Effector memory CD4-positive, alpha-beta T cell (primary cell): ENCODE measurements around the gene SLC25A47.
"Not testable (repeated sequence)": the region's sequence is repeated elsewhere in the genome, so short reads cannot be mapped to it uniquely, and the experiment has no call there.

Source experiments
- DNase-seq, 3 donors: peaks; one replicate each; pipeline ENCODE4 v3.0.0-alpha.2; 2020
- H3K27ac ChIP-seq: 2 replicates; pipeline ENCODE4 v1.7.0; 2013; ENCODE audit warnings: mild to moderate bottlenecking, low read length, moderate library complexity; ENCODE audit not compliant: insufficient read depth, poor library complexity, severe bottlenecking
- H3K27me3 ChIP-seq: replicated peaks from 2 replicates; pipeline ENCODE4 v1.7.0; 2013; ENCODE audit warnings: mild to moderate bottlenecking, low read length; ENCODE audit not compliant: insufficient read depth, control insufficient read depth, poor library complexity, severe bottlenecking
- H3K36me3 ChIP-seq: 2 replicates; pipeline ENCODE4 v1.7.0; 2013; ENCODE audit warnings: mild to moderate bottlenecking, low read length, moderate library complexity; ENCODE audit not compliant: control insufficient read depth, insufficient read depth
- H3K4me1 ChIP-seq: 2 replicates; pipeline ENCODE4 v1.7.0; 2013; ENCODE audit warnings: low read length, mild to moderate bottlenecking; ENCODE audit not compliant: control insufficient read depth, insufficient read depth, poor library complexity, severe bottlenecking
- H3K4me3 ChIP-seq: 2 replicates; pipeline ENCODE4 v1.7.0; 2013; ENCODE audit warnings: low read length, low read depth, mild to moderate bottlenecking; ENCODE audit not compliant: insufficient read depth, poor library complexity, severe bottlenecking
- H3K9me3 ChIP-seq: 2 replicates; pipeline ENCODE4 v1.7.0; 2013; ENCODE audit warnings: mild to moderate bottlenecking, low read length, moderate library complexity; ENCODE audit not compliant: control insufficient read depth

SLC25A47 gene

DNA sequence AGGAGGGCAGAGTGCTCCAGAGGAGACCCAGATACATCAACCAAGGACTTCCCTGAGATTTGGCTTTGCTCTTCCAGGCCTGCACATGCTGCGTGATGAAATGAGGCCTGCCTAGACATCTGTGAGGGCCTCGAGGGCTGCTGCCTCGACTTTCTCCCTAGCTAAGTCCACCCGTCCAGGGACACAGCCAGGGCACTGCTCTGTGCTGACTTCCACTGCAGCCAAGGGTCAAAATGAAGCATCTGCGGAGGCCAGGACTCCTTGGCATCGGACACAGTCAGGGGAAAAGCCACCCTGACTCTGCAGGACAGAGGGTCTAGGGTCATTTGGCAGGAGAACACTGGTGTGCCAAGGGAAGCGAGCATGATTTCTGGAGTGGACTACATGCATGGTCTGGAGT lies 10.7 kb downstream of the SLC25A47 start:
- H3K9me3 ChIP-seq = no peaks in the 10 kb centered on the region
- peaks cover 8% of the 10 kb centered on the region for H3K36me3 ChIP-seq
- no peaks in the 10 kb centered on the region for H3K27me3 ChIP-seq
- H3K27ac ChIP-seq = no peak overlapping the region
- H3K4me1 ChIP-seq = no peaks in the 10 kb centered on the region
- no peak for DNase-seq
- no peak overlapping the region for H3K4me3 ChIP-seq

DNA sequence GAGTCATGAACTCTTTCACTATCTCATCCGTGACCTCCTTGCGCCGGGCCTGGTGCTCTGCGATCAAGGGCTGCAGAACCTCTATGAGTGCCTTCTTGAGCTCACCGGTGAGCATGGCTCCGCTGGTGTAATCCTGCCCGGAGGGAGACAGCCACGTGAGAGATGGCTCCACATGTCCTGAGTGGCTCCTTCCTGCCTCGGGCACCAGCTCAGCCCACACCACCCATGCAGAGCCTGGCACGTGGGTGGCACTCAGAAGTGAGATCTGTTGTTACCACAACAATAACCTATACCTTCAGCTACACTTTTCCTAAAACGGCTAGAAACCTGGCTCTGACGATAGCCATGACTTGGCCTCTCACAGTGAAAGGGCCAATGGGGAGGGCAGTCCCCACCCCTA lies 11.8 kb downstream of the SLC25A47 start:
- H3K9me3 ChIP-seq = no peaks in the 10 kb centered on the region
- DNase-seq = no peak
- no peak overlapping the region for H3K27ac ChIP-seq
- H3K27me3 ChIP-seq = no peaks in the 10 kb centered on the region
- H3K4me3 ChIP-seq = no peak overlapping the region
- H3K4me1 ChIP-seq = no peaks in the 10 kb centered on the region
- peaks cover 8% of the 10 kb centered on the region for H3K36me3 ChIP-seq

DNA sequence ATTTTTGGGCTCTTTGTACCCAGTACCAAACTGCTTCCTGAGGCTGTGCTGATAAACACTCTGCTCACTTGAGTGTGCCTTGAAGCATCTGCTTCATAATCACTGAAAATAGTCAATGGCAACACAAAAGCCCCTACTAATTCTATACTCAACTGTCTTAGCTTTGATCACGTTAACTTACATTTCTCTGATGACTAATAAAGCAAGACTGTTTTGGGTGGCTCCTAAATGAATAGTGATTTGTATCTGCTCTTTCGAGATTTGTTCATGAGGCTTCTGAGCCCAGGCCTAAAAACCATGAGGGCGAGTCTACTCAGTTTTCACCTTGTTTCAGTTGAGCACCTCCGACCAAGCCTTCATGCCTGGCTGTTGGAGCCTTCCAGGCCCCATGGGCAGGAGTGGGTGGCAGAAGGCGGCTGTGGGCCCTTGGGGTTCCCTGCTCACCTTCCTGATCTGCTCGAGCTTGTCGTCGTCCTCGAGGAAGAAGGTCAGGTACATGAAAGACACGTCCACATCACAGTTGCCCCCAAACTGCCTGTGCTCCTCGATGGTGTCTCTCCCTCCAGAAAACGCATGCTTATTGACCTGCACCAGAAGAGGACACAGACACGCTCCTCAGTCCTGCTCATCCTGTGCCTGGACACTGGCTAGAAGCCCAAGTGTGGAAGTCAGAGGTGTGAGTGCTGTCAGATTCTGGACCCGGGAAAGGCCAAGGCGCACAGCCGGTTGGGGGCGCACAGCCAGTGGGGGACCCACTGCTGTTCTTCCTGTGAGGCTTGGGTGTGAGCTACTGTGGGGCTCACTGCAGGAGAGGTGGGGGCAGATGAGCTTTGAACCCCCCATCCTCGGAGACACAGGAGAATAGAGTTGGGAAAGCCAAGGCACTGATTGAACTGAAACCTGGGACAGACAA lies 13.7 kb downstream of the SLC25A47 start:
- Histone ChIP-seq H3K4me3 (no peak overlapping the region), H3K4me1 (no peaks in the 10 kb centered on the region), H3K36me3 (peaks cover 8% of the 10 kb centered on the region), H3K27ac (no peak overlapping the region), H3K9me3 (no peaks in the 10 kb centered on the region), H3K27me3 (no peaks in the 10 kb centered on the region)
- no peak for DNase-seq

DNA sequence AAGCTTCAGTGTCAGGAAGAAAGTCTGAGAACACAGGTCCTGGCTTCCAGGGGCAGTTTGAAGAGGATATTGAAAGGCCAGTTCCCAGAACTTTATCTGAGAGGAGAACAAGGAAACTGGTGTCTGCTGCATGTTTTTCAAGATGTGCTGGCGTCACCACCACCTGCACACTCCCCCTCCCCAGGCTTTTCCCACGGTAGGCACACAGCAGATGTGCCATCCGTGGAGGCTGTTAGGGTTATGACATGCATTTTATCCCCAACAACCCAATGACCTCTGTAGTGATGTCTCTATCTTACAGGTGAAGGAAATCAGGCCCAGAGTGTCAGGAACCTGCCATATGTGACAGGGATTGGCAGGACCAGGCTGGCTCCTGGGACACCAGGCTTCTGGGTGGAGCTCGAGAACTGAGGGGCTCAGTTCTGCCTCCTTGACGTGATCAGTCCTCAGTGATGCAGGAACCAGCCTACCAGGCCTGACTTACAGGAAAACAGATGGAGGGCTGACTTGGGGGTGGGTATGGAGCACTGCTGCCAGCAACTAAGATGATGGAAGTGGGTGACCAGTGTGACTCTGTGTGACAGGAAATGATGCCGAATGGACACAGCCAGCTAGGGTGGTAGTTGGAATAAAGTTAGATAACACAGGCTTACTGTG lies 16.8 kb downstream of the SLC25A47 start:
- no peaks in the 10 kb centered on the region for H3K9me3 ChIP-seq
- H3K27me3 ChIP-seq = no peaks in the 10 kb centered on the region
- no peak overlapping the region for H3K4me3 ChIP-seq
- no peak for DNase-seq
- no peak overlapping the region for H3K27ac ChIP-seq
- H3K36me3 ChIP-seq = peaks cover 6% of the 10 kb centered on the region
- no peaks in the 10 kb centered on the region for H3K4me1 ChIP-seq

DNA sequence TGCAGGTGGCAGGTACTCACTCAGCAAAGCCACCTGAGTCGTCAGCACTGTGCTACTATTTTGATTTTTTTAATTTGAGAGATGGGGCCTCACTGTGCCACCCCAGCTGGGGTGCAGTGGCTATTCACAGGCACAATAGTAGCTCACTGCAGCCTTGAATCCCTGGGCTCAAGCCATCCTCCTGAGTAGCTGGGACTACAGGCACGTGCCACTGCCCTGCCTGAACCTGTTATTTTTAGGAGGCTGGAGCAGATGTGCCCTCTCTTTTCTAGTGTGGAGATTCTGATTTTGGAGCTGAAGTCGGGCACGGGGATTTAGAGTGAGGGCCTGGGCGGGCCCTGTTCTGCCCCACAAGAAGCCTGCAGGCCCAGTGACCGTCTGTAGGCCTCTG lies 17.3 kb downstream of the SLC25A47 start:
- Histone ChIP-seq H3K27me3 (no peaks in the 10 kb centered on the region), H3K36me3 (peaks cover 4% of the 10 kb centered on the region), H3K27ac (no peak overlapping the region), H3K9me3 (no peaks in the 10 kb centered on the region), H3K4me1 (no peaks in the 10 kb centered on the region), H3K4me3 (no peak overlapping the region)
- DNase-seq = no peak

DNA sequence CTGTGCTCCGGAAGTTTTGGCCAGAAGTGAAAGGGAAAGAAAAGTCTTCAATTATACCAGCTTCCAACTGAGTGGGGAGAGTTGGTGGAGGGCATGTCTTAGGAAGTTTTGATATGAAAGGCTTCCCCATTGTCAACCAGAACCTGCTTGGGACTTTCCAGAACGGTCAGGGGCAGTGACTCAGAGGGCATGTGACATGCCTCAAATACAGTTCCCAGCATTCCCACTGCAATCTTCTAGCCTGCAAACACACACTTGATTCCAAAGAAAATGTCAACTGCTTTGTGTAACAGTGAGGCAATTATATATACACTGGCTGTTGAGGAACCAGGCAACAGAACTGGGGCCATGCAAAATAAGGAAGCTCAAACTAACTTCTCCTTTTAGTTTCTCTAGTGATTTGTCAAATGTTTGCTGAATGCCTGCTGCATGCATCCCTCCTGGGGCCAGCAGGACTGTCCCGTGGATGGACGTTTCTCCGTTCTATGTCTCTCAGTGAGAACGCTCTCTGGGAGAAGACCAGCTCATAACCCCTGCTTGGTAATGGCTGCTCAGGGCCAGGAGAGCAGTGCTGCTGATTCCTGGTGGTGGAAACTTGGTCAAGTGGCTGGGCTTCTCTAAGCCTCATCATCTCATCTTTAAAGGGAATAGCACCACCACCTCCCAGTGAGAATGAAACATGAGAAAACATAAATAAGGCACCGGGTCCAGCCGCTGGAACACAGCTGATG lies 18.3 kb downstream of the SLC25A47 start:
- DNase-seq = no peak
- peaks cover 5% of the 10 kb centered on the region for H3K36me3 ChIP-seq
- H3K9me3 ChIP-seq = no peaks in the 10 kb centered on the region
- no peaks in the 10 kb centered on the region for H3K4me1 ChIP-seq
- no peak overlapping the region for H3K27ac ChIP-seq
- no peaks in the 10 kb centered on the region for H3K27me3 ChIP-seq
- H3K4me3 ChIP-seq = no peak overlapping the region

DNA sequence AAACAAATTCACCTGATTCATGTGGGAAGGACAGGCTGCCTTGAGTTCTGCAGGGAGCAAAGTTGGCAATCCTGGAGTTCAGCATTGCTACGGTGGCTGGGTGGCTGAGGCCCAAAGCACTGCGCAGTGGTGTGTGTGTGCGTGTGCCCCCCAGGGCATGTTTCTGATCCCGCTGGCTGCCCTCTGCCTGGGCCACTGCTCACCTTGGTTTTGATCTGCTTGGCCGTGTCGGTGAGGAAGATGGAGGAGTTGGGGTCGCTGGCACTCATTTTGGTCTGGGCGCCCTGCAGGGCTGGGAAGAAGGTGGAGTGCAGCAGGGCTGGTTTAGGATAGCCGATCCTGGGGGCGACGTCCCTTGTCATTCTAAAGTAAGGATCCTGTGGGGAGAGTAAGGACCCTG lies 19.1 kb downstream of the SLC25A47 start:
- Histone ChIP-seq H3K4me3 (no peak overlapping the region), H3K36me3 (peaks cover 5% of the 10 kb centered on the region), H3K4me1 (no peaks in the 10 kb centered on the region), H3K27ac (no peak overlapping the region), H3K27me3 (no peaks in the 10 kb centered on the region), H3K9me3 (no peaks in the 10 kb centered on the region)
- DNase-seq = no peak

DNA sequence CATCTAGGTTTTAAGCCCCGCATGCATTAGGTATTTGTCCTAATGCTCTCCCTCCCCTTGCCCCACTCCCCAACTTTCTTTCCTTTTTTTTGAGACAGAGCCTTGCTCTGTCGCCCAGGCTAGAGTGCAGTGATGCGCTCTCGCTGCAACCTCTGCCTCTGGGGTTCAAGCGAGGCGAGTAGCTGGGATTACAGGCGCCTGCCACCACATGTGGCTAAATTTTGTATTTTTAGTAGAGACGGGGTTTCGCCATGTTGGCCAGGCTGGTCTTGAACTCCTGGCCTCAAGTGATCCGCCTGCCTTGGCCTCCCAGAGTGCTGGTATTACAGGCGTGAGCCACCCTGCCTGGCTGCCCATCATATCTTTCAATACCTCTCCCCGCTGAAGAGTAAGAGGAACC lies 19.7 kb downstream of the SLC25A47 start:
- H3K36me3 ChIP-seq, H3K4me3 ChIP-seq, H3K27ac ChIP-seq, H3K9me3 ChIP-seq, H3K27me3 ChIP-seq, H3K4me1 ChIP-seq, DNase-seq: not testable (repeated sequence)

DNA sequence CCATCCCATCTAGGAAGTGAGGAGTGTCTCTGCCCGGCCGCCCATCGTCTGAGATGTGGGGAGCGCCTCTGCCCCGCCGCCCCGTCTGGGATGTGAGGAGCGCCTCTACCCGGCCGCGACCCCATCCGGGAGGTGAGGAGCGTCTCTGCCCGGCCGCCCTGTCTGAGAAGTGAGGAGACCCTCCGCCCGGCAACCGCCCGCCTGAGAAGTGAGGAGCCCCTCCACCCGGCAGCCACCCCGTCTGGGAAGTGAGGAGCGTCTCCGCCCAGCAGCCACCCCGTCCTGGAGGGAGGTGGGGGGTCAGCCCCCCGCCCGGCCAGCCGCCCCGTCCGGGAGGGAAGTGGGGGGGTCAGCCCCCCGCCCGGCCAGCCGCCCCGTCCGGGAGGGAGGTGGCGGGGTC lies 21.5 kb downstream of the SLC25A47 start:
- not testable (repeated sequence) for DNase-seq, H3K27me3 ChIP-seq, H3K27ac ChIP-seq, H3K4me1 ChIP-seq, H3K9me3 ChIP-seq, H3K4me3 ChIP-seq
- peaks cover 11% of the 10 kb centered on the region for H3K36me3 ChIP-seq

DNA sequence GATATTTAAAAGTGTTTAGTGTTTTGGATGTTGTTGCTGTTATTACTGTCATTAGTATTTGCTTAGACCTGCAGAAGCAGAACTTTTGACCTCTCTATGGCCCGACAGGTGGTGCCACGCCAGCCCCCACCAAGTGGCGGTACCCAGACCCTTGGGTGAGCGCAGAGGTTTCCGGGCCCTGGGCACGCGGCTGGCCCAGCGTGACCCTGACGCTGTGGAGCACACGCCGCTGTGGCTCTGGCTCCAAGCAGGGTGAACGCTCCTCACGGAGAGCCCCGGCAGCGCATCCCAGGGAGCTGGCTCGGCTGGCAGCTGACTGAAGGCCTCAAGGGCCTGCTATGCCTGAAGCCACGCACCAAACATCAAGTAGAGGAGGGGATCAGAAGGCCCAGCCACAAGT lies 22.6 kb downstream of the SLC25A47 start:
- DNase-seq = no peak
- no peaks in the 10 kb centered on the region for H3K27me3 ChIP-seq
- H3K36me3 ChIP-seq = peaks cover 15% of the 10 kb centered on the region
- H3K4me1 ChIP-seq = no peaks in the 10 kb centered on the region
- no peak overlapping the region for H3K27ac ChIP-seq
- H3K4me3 ChIP-seq = no peak overlapping the region
- H3K9me3 ChIP-seq = no peaks in the 10 kb centered on the region
